ENCODE data around the gene FLII. TPM values are rescaled to one million over a fixed set of nuclear protein-coding genes. Genes with fewer than 3 reads are reported as not detected.

The FLII gene
- total RNA-seq, 1 experiment from 2014 or later: 264 TPM

DNA sequence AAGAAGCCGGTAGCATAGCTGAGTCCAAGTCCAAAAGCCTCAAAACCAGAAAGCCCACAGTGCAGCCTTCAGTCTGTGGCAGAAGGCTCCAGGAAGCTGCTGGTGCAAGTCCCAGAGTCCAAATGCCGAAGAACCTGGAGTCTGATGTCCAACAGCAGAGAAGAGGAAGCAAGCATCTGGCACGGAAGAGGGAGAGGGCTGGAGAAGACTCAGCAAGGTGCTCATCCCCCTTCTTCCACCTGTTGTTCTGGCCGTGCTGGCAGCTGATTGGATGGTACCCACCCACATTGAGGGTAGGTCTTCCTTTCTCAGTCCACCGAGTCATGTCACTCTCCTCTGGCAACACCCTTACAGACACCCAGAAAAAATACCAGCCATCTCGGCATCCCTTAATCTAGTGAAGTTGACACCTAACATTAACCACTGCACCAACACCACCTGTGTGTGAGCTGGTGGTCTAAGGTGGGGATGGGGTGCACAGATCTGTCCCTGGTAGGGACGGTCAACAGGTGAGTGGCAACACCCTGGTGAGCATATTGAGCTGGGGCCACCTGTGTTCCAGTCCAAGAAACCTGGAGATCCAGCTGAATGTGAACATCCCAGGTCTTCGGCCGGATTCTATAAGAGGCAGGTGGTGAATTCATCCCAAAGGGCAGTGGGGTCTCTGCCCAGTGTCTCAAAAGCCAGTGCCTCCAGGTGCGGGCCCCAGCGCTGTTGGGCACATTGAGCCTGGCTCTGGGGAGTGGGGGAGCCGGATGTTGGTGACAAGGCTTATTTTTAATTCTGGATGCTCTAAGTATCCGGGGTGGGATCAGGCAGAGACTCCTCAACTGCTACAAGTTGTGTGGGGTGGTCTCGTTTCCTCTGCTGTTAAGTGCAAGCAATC, 11.8 kb upstream of the FLII start:
- TF ChIP-seq, protein P1, sequence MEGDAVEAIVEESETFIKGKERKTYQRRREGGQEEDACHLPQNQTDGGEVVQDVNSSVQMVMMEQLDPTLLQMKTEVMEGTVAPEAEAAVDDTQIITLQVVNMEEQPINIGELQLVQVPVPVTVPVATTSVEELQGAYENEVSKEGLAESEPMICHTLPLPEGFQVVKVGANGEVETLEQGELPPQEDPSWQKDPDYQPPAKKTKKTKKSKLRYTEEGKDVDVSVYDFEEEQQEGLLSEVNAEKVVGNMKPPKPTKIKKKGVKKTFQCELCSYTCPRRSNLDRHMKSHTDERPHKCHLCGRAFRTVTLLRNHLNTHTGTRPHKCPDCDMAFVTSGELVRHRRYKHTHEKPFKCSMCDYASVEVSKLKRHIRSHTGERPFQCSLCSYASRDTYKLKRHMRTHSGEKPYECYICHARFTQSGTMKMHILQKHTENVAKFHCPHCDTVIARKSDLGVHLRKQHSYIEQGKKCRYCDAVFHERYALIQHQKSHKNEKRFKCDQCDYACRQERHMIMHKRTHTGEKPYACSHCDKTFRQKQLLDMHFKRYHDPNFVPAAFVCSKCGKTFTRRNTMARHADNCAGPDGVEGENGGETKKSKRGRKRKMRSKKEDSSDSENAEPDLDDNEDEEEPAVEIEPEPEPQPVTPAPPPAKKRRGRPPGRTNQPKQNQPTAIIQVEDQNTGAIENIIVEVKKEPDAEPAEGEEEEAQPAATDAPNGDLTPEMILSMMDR (IDR thresholded peaks at IDR 0.05 in 2 of 3, conservative IDR thresholded peaks at IDR 0.05 in 1 of 3; ENCODE audit: borderline replicate concordance in 1 of 3, insufficient read depth in 1 of 3, low read depth in 2 of 3, low read length in 2 of 3): no peak
- TF ChIP-seq, protein P2, sequence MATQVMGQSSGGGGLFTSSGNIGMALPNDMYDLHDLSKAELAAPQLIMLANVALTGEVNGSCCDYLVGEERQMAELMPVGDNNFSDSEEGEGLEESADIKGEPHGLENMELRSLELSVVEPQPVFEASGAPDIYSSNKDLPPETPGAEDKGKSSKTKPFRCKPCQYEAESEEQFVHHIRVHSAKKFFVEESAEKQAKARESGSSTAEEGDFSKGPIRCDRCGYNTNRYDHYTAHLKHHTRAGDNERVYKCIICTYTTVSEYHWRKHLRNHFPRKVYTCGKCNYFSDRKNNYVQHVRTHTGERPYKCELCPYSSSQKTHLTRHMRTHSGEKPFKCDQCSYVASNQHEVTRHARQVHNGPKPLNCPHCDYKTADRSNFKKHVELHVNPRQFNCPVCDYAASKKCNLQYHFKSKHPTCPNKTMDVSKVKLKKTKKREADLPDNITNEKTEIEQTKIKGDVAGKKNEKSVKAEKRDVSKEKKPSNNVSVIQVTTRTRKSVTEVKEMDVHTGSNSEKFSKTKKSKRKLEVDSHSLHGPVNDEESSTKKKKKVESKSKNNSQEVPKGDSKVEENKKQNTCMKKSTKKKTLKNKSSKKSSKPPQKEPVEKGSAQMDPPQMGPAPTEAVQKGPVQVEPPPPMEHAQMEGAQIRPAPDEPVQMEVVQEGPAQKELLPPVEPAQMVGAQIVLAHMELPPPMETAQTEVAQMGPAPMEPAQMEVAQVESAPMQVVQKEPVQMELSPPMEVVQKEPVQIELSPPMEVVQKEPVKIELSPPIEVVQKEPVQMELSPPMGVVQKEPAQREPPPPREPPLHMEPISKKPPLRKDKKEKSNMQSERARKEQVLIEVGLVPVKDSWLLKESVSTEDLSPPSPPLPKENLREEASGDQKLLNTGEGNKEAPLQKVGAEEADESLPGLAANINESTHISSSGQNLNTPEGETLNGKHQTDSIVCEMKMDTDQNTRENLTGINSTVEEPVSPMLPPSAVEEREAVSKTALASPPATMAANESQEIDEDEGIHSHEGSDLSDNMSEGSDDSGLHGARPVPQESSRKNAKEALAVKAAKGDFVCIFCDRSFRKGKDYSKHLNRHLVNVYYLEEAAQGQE (IDR thresholded peaks at IDR 0.05; ENCODE audit: low read depth): no peak
- TF ChIP-seq CEBPB (IDR thresholded peaks at IDR 0.05; ENCODE audit: low read depth): no peak
- TF ChIP-seq EZH2 (IDR thresholded peaks at IDR 0.05): no peak
- no peak for TF ChIP-seq FOSL1 (IDR thresholded peaks at IDR 0.05; ENCODE audit: low read depth)
- no peak for TF ChIP-seq ZFX (IDR thresholded peaks at IDR 0.05)
- TF ChIP-seq ZNF274 (IDR thresholded peaks at IDR 0.05; ENCODE audit: low read depth, low read length): no peak
- no peak for TF ChIP-seq EGR1 (IDR thresholded peaks at IDR 0.05; ENCODE audit: low read depth)
- TF ChIP-seq SIN3A (IDR thresholded peaks at IDR 0.05; ENCODE audit: low read depth): no peak
- TF ChIP-seq JUND (IDR thresholded peaks at IDR 0.05): no peak
- TF ChIP-seq, protein P3, sequence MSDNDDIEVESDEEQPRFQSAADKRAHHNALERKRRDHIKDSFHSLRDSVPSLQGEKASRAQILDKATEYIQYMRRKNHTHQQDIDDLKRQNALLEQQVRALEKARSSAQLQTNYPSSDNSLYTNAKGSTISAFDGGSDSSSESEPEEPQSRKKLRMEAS (IDR thresholded peaks at IDR 0.05): no peak; the same call in 1 of the 2 replicates
- no peak for TF ChIP-seq EZH2phosphoT487 (IDR thresholded peaks at IDR 0.05; ENCODE audit: borderline replicate concordance)
- Histone ChIP-seq H3K4me3 (replicated peaks in 1 of 2; ENCODE audit: low read depth in 1 of 2, low read length in 2 of 2) (no peak overlapping the region), H3K79me2 (ENCODE audit: insufficient read depth, low read length) (no peaks in the 10 kb centered on the region), H3K9ac (ENCODE audit: low read length) (no peak overlapping the region), H3K9me3 (ENCODE audit: control insufficient read depth in 1 of 2, insufficient read depth in 1 of 2, low read depth in 1 of 2, low read length in 2 of 2) (no peaks in the 10 kb centered on the region), H3K27me3 (ENCODE audit: insufficient read depth, low read length) (no peaks in the 10 kb centered on the region), H2AFZ (ENCODE audit: low read depth, low read length, poor library complexity, severe bottlenecking) (no peak overlapping the region), H4K20me1 (ENCODE audit: insufficient read depth) (no peaks in the 10 kb centered on the region), H3K4me2 (ENCODE audit: low read length) (no peak overlapping the region), H3K4me1 (ENCODE audit: control insufficient read depth in 1 of 2, insufficient read depth in 2 of 2, low read length in 2 of 2) (no peaks in the 10 kb centered on the region; a peak in 1 of 4 replicates), H3K36me3 (ENCODE audit: control insufficient read depth in 1 of 2, insufficient read depth in 2 of 2, low read length in 2 of 2) (peaks cover 0 to 7% of the 10 kb centered on the region in 2 experiments; a peak in 2 of 4 replicates), H3K9me2 (ENCODE audit: insufficient read depth) (no peaks in the 10 kb centered on the region), H3K27ac (ENCODE audit: low read depth, low read length) (no peak overlapping the region; the same call in 1 of the 2 replicates)
- intact Hi-C loops (cut with micrococcal nuclease): no loop called here
- RAD21 ChIA-PET (ENCODE audit: low non-redundant PET in 1 of 2, low total read pairs in 2 of 2, uncharacterized antibody in 2 of 2, unreplicated experiment in 2 of 2): no interaction called here
- CTCF ChIA-PET: no interaction called here
- BruUV-seq (replicated peaks): no TSS peak
- POLR2A ChIA-PET: no interaction called here
- DNase-seq (ENCODE audit: low read depth, low spot score): no peak
- ATAC-seq: no peak

Measured in HCT116 (cell line).